HEK293 (cell line): ENCODE results near the gene HADHA.

ENCODE experiments used
- CTCF ChIA-PET: fragments of 350-600 bp; formaldehyde crosslinking; extraction: SDS; loops from one replicate; lab custom pipeline; 2021; ENCODE audit warnings: antibody characterized with exemption; lab: Yijun Ruan, JAX
- POLR2A ChIA-PET: fragments of 300-600 bp; formaldehyde crosslinking; extraction: SDS; loops from one replicate; lab custom pipeline; 2020; ENCODE audit warnings: antibody characterized with exemption, inconsistent platforms; lab: Yijun Ruan, JAX
- H3K27ac ChIP-seq: fragments of 200-500 bp; sonication (Bioruptor generic); 2 replicates; pipeline ENCODE4 v1.5.1; 2014; ENCODE audit warnings: low read depth, low read length, control low read depth, inconsistent platforms; ENCODE audit errors: extremely low read depth
- H3K36me3 ChIP-seq, 2 experiments: fragments of 200-500 bp in 1 of 2; sonication (Bioruptor generic) in 1 of 2; 1 replicate in 1 of 2; 2 replicates in 1 of 2; pipeline ENCODE4 v1.5.1; 2014 to 2017; ENCODE audit warnings: inconsistent platforms in 2 of 2, low read length in 2 of 2; ENCODE audit not compliant: control insufficient read depth in 2 of 2, insufficient read depth in 1 of 2
- H3K4me1 ChIP-seq: fragments of 200-500 bp; sonication (Bioruptor generic); 2 replicates; pipeline ENCODE4 v1.5.1; 2014; ENCODE audit warnings: mild to moderate bottlenecking, low read length, inconsistent platforms; ENCODE audit not compliant: control insufficient read depth, insufficient read depth
- H3K4me3 ChIP-seq: 2 replicates; pipeline ENCODE4 v1.5.1; 2011; ENCODE audit warnings: low read depth, mild to moderate bottlenecking, control low read depth, low read length, moderate library complexity
- H3K9me3 ChIP-seq: fragments of 200-500 bp; sonication (Bioruptor generic); 2 replicates; pipeline ENCODE4 v1.5.1; 2014; ENCODE audit warnings: low read depth, low read length, inconsistent platforms; ENCODE audit not compliant: control insufficient read depth, insufficient read depth
- GFI1B ChIP-seq: fragments of 450-650 bp; formaldehyde crosslinking; IDR thresholded peaks from 2 replicates; pipeline ENCODE4 v1.5.1; 2016; ENCODE audit warnings: missing biosample characterization, missing genetic modification characterization
- IKZF3 ChIP-seq: fragments of 450-650 bp; IDR thresholded peaks from 2 replicates; pipeline ENCODE4 v1.5.0; 2018; ENCODE audit warnings: missing biosample characterization, mild to moderate bottlenecking, missing genetic modification characterization, moderate library complexity
- PRDM1 ChIP-seq: fragments of 450-650 bp; formaldehyde crosslinking; IDR thresholded peaks from 2 replicates; pipeline ENCODE4; 2016; ENCODE audit warnings: missing biosample characterization, missing genetic modification characterization
- SP3 ChIP-seq: fragments of 450-650 bp; formaldehyde crosslinking; IDR thresholded peaks from 2 replicates; pipeline ENCODE4 v1.5.1; 2016; ENCODE audit warnings: missing biosample characterization, missing genetic modification characterization
- YY1 ChIP-seq: fragments of 450-650 bp; formaldehyde crosslinking; IDR thresholded peaks from 2 replicates; pipeline ENCODE4 v1.5.1; 2018; ENCODE audit warnings: missing biosample characterization, missing genetic modification characterization
- ZFHX2 ChIP-seq: fragments of 450-650 bp; formaldehyde crosslinking; conservative IDR thresholded peaks from 2 replicates; pipeline ENCODE4 v1.5.1; 2016; ENCODE audit warnings: missing biosample characterization, missing genetic modification characterization
- ZNF16 ChIP-seq: fragments of 450-650 bp; formaldehyde crosslinking; IDR thresholded peaks from 2 replicates; pipeline ENCODE4 v1.5.1; 2016; ENCODE audit warnings: low read depth, missing biosample characterization, missing genetic modification characterization
- ZNF174 ChIP-seq: fragments of 450-650 bp; formaldehyde crosslinking; IDR thresholded peaks from 2 replicates; pipeline ENCODE4 v1.5.0; 2017; ENCODE audit warnings: missing biosample characterization, mild to moderate bottlenecking, missing genetic modification characterization
- ZNF202 ChIP-seq: fragments of 450-650 bp; formaldehyde crosslinking; IDR thresholded peaks from 2 replicates; pipeline ENCODE4 v1.5.1; 2016; ENCODE audit warnings: missing biosample characterization, missing genetic modification characterization, borderline replicate concordance
- ZNF214 ChIP-seq: fragments of 450-650 bp; formaldehyde crosslinking; IDR thresholded peaks from 2 replicates; pipeline ENCODE4 v1.5.1; 2017; ENCODE audit warnings: missing biosample characterization, mild to moderate bottlenecking, missing genetic modification characterization, borderline replicate concordance
- ZNF223 ChIP-seq: fragments of 450-650 bp; formaldehyde crosslinking; IDR thresholded peaks from 2 replicates; pipeline ENCODE4 v1.5.1; 2016; ENCODE audit warnings: missing biosample characterization, missing genetic modification characterization
- ZNF239 ChIP-seq: fragments of 450-650 bp; formaldehyde crosslinking; IDR thresholded peaks from 2 replicates; pipeline ENCODE4 v1.5.1; 2016; ENCODE audit warnings: missing biosample characterization, missing genetic modification characterization
- ZNF302 ChIP-seq: fragments of 450-650 bp; formaldehyde crosslinking; IDR thresholded peaks from 2 replicates; pipeline ENCODE4 v1.5.1; 2016; ENCODE audit warnings: missing biosample characterization, missing genetic modification characterization, low read depth
- ZNF521 ChIP-seq: fragments of 450-650 bp; formaldehyde crosslinking; IDR thresholded peaks from 2 replicates; pipeline ENCODE4 v1.5.1; 2017; ENCODE audit warnings: missing biosample characterization, mild to moderate bottlenecking, missing genetic modification characterization
- ZNF548 ChIP-seq: fragments of 450-650 bp; formaldehyde crosslinking; IDR thresholded peaks from 2 replicates; pipeline ENCODE4 v1.5.1; 2016; ENCODE audit warnings: missing biosample characterization, missing genetic modification characterization
- ZNF626 ChIP-seq: fragments of 450-650 bp; sonication (Bioruptor Pico); formaldehyde crosslinking; IDR thresholded peaks from 2 replicates; pipeline ENCODE4 v1.5.1; 2018; ENCODE audit warnings: missing biosample characterization, missing genetic modification characterization, inconsistent platforms
- ZNF629 ChIP-seq: fragments of 450-650 bp; formaldehyde crosslinking; IDR thresholded peaks from 2 replicates; pipeline ENCODE4 v1.5.1; 2017; ENCODE audit warnings: missing biosample characterization, missing genetic modification characterization
- ZNF791 ChIP-seq: fragments of 450-650 bp; formaldehyde crosslinking; IDR thresholded peaks from 2 replicates; pipeline ENCODE4 v1.5.1; 2016; ENCODE audit warnings: missing biosample characterization, missing genetic modification characterization
- TF ChIP-seq, protein P1 (sequence below): fragments of 450-650 bp; IDR thresholded peaks from 2 replicates; pipeline ENCODE4 v1.5.1; 2018; ENCODE audit warnings: missing biosample characterization, missing genetic modification characterization
- TF ChIP-seq, protein P2 (sequence below): fragments of 450-650 bp; formaldehyde crosslinking; IDR thresholded peaks from 2 replicates; pipeline ENCODE4 v1.5.1; 2017; ENCODE audit warnings: missing biosample characterization, missing genetic modification characterization
- TF ChIP-seq, protein P3 (sequence below): fragments of 450-650 bp; formaldehyde crosslinking; IDR thresholded peaks from 2 replicates; pipeline ENCODE4 v1.5.1; 2016; ENCODE audit warnings: missing biosample characterization, missing genetic modification characterization
- TF ChIP-seq, protein P4 (sequence below): fragments of 450-650 bp; formaldehyde crosslinking; IDR thresholded peaks from 2 replicates; pipeline ENCODE4 v1.5.1; 2016; ENCODE audit warnings: missing biosample characterization, missing genetic modification characterization

Gene HADHA

DNA sequence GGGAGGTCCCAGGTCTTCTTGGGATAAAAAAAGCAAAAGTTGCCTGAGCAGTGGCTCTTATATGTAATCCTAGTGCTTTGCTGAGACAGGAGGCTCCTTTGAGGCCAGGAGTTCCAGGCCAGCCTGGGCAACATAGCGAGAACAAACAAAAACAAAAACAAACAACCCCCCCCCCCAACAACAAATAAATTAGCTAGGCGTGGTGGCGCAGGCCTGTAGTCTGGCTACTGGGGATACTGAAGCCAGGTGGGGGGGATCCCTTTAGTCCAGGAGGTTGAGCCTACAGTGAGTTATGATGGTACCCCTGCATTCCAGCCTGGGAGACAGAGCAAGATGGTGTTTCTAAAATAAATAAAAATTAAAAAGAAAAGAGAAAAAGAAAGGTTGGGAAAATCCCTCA, 66.2 kb downstream of the HADHA start:
- Histone ChIP-seq H3K9me3 (no peaks in the 10 kb centered on the region), H3K4me1 (no peaks in the 10 kb centered on the region; the same call in 1 of the 2 replicates), H3K36me3 (peaks cover 0 to 37% of the 10 kb centered on the region in 2 experiments; a peak in 2 of 3 replicates), H3K27ac (no peak overlapping the region), H3K4me3 (no peak overlapping the region)
- ChIA-PET CTCF (interaction anchor here (0.5 kb wide), 1 partner anchor 230 kb away, joined by 5 read pairs; no protein-coding TSS in a partner anchor), POLR2A (no interaction called here)
- TF ChIP-seq PRDM1 (tag by site-specific recombination) (no peak), ZNF223 (no peak), ZNF521 (no peak), ZNF626 (tag by site-specific recombination) (no peak), ZNF629 (tag by site-specific recombination) (no peak), ZNF16 (tag by site-specific recombination) (no peak)
- TF ChIP-seq, protein P1, sequence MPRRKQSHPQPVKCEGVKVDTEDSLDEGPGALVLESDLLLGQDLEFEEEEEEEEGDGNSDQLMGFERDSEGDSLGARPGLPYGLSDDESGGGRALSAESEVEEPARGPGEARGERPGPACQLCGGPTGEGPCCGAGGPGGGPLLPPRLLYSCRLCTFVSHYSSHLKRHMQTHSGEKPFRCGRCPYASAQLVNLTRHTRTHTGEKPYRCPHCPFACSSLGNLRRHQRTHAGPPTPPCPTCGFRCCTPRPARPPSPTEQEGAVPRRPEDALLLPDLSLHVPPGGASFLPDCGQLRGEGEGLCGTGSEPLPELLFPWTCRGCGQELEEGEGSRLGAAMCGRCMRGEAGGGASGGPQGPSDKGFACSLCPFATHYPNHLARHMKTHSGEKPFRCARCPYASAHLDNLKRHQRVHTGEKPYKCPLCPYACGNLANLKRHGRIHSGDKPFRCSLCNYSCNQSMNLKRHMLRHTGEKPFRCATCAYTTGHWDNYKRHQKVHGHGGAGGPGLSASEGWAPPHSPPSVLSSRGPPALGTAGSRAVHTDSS = no peak
- TF ChIP-seq, all 188 proteins: peak for 0

DNA sequence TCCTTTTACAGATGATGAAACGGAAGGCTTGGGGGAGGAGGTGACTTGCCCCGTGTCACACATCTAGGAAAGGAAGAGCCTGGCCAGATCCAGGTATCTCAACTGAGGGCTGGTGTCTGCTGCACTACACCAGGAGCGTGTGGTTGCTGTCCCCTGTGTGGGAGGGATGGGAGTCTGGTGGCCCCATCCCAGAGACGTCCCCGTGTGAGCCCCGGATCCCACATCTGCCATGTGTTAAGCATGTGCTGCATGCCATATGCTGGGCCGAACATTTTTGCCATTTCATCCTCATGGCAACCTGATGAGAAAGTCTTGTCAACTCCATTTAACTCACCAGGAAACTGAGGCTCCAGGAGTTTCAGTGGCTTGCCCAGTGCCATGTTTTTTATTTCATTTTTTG, 67.3 kb downstream of the HADHA start:
- CTCF ChIA-PET = no interaction called here
- TF ChIP-seq GFI1B (tag by site-specific recombination) = no peak
- no peak for TF ChIP-seq YY1 (tag by site-specific recombination)
- TF ChIP-seq ZNF174 (tag by site-specific recombination) = no peak
- no peak for TF ChIP-seq IKZF3
- TF ChIP-seq ZFHX2 (tag by site-specific recombination) = no peak
- TF ChIP-seq ZNF791 (tag by site-specific recombination) = no peak
- TF ChIP-seq ZNF521 = no peak
- TF ChIP-seq ZNF202 (tag by site-specific recombination) = no peak
- TF ChIP-seq, protein P2, sequence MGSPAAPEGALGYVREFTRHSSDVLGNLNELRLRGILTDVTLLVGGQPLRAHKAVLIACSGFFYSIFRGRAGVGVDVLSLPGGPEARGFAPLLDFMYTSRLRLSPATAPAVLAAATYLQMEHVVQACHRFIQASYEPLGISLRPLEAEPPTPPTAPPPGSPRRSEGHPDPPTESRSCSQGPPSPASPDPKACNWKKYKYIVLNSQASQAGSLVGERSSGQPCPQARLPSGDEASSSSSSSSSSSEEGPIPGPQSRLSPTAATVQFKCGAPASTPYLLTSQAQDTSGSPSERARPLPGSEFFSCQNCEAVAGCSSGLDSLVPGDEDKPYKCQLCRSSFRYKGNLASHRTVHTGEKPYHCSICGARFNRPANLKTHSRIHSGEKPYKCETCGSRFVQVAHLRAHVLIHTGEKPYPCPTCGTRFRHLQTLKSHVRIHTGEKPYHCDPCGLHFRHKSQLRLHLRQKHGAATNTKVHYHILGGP (tag by site-specific recombination) = no peak
- TF ChIP-seq, protein P3, sequence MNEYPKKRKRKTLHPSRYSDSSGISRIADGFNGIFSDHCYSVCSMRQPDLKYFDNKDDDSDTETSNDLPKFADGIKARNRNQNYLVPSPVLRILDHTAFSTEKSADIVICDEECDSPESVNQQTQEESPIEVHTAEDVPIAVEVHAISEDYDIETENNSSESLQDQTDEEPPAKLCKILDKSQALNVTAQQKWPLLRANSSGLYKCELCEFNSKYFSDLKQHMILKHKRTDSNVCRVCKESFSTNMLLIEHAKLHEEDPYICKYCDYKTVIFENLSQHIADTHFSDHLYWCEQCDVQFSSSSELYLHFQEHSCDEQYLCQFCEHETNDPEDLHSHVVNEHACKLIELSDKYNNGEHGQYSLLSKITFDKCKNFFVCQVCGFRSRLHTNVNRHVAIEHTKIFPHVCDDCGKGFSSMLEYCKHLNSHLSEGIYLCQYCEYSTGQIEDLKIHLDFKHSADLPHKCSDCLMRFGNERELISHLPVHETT (tag by site-specific recombination) = no peak
- TF ChIP-seq ZNF548 (tag by site-specific recombination) = no peak
- no peak for TF ChIP-seq ZNF302 (tag by site-specific recombination)
- no peak for TF ChIP-seq ZNF214 (tag by site-specific recombination)
- TF ChIP-seq, protein P4, sequence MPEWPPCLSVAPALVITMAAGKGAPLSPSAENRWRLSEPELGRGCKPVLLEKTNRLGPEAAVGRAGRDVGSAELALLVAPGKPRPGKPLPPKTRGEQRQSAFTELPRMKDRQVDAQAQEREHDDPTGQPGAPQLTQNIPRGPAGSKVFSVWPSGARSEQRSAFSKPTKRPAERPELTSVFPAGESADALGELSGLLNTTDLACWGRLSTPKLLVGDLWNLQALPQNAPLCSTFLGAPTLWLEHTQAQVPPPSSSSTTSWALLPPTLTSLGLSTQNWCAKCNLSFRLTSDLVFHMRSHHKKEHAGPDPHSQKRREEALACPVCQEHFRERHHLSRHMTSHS (tag by site-specific recombination) = no peak
- no peak for TF ChIP-seq SP3 (tag by site-specific recombination)
- no peak for TF ChIP-seq ZNF239 (tag by site-specific recombination)

More for the DNA sequence above, 67.3 kb downstream of the HADHA start:
- no peaks in the 10 kb centered on the region for H3K9me3 ChIP-seq
- H3K27ac ChIP-seq = no peak overlapping the region
- POLR2A ChIA-PET = no interaction called here
- H3K4me1 ChIP-seq = no peaks in the 10 kb centered on the region; the same call in 1 of the 2 replicates
- H3K4me3 ChIP-seq = no peak overlapping the region
- peaks cover 0 to 26% of the 10 kb centered on the region in 2 experiments; a peak in 2 of 3 replicates for H3K36me3 ChIP-seq
